ENCODE measurements around the gene NKAIN1.
"Not testable (repeated sequence)": the region's sequence is repeated elsewhere in the genome, so short reads cannot be mapped to it uniquely, and the experiment has no call there.

The NKAIN1 gene

GRCh38 chr1:31239653-31240241, at the start of gene NKAIN1:
Gene NKAIN1, minus strand, starts transcription at chr1:31239887. Its CDS starts 340 bp downstream, at chr1:31239547.
- DNase-seq: no peak

DNA sequence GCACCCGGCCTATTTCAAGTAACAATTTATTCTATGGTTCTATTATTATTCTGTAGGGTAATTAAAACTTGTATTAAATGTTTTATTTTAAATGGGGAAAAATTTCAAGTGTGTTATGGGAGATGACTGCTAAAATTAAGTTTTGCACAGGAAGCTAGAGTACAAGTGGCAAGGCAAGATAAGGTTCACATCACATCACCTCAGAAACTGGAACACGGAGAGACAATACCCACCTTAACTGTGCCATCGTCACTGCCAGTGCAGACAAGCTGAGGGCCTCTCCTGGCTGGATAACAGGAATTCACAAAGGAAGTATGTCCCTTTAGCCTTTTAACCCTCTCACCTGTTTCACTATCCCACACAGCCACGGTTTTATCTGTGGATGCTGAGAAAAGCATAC, 49.3 kb upstream of the NKAIN1 start:
- DNase-seq: no peak

DNA sequence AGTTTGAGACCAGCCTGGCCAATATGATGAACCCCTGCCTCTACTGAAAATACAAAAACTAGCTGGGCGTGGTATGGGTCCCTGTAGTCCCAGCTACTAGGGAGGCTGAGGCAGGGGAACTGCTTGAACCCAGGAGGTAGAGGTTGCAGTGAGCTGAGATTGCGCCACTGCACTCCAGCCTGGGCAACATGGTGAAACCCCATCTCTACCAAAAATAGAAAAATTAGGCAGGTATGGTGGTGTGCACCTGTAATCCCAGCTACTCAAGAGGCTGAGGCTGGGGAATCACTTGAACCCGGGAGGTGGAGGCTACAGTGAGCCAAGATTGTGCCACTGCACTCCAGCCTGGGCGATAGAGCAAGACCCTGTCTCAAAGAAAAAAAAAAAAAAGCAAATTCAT, 48.1 kb upstream of the NKAIN1 start:
- not testable (repeated sequence) for DNase-seq

- not testable (repeated sequence) for DNase-seq
These were observed 42.7 kb upstream of the NKAIN1 start for GRCh38 chr1:31282426-31282825.

DNA sequence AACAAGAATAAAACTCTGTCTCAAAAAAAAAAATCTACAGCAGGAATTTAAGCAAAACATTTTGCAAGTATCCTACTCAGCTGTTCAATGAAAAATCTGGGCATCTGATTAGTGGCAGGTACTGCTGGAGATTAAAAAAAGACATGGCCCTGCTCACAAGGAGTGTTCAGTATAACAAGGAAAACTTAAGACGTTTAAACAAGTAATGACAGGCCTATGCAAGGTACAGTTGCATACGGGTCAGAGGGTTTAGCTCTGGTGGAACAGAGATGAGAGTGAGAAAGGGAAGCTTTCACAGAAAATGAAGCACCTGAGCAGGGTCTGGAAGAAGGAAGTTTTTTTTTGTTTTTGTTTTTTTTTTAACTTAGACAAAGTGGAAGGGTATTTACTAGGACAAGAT, 33.9 kb upstream of the NKAIN1 start:
- DNase-seq: no peak

GRCh38 chr1:31272369-31272768, 32.7 kb upstream of the NKAIN1 start:
- DNase-seq: no peak

- no peak for DNase-seq
These were observed 26.9 kb upstream of the NKAIN1 start for GRCh38 chr1:31266547-31266946.

GRCh38 chr1:31264790-31265386, 25.2 kb upstream of the NKAIN1 start:
- DNase-seq: no peak

- DNase-seq: no peak
These were observed 23.7 kb upstream of the NKAIN1 start for GRCh38 chr1:31263408-31263807.

DNA sequence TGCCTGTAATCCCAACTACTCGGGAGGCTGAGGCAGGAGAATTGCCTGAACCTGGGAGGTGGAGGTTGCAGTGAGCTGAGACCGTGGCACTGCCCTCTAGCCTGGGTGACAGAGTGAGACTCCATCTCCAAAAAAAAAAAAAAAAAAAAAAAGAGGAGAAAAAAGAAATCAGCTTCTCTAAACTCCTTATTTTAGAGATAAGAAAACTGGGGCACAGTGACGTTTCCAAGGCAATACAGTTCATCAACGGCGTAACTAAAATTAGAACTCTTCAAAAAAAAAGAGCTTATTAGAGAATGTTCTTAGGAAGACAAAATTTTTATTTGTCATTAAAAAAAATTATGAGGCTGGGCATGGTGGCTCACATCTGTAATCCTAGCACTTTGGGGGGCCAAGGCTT, 22.7 kb upstream of the NKAIN1 start:
- DNase-seq: not testable (repeated sequence)

DNA sequence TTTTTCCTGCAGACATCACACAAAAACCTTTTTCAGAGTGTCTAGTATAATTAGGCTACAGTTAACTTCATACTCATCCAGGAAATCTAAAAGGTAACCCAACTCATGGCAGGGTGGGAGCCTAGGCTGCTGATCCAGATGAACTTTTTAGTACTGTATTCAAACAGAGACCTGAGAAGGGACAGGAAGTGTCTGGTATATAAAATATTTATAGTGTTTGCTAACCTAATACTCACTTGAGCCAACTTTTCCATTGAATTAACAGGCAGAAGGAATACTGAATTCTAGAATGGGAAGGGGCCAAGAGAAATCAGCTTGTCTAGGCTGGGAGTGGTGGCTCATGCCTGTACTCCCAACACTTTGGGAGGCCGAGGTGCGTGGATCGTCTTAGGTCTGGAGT, 22.2 kb upstream of the NKAIN1 start:
- DNase-seq: no peak

DNA sequence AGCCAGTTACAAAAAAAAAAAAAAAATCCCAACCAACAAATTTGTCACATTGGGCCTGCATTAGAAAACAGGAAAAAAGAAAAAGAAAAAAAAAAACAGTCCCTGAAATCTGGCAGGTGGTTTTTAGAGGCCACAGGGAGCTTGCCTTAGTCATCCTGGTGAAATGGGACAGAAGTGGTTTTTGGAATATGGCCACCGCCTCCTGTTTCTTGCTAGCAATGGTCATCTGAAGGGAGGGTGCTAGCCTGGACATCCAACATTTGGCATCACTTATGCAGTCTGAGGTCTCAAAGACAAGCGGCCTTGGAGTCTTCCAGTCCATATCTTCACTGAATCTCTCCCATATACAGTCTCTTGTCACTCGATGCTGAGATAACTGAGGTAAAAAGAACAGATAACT, 20.1 kb upstream of the NKAIN1 start:
- DNase-seq: no peak

DNA sequence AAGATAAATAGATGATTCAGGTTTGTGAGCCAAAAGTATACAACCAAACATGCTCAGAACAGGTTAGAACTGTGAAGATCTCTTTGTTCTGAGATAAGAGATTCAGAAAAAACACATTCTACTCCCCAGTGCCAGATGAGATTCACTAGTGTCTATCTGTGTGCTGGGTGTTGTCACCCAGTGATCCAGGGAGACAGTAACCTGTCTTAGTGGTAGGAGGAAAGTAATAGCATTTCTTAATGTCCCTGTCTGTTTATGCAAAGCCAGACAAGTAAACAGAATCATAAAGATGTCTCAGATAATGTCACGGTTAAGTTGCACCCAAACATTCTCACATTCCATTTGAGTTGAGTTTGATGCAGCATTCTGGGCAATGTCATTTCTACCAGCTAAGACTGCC, 18.9 kb upstream of the NKAIN1 start:
- DNase-seq: no peak

GRCh38 chr1:31257213-31257612, 17.5 kb upstream of the NKAIN1 start:
- no peak for DNase-seq

GRCh38 chr1:31249854-31250253, 10.2 kb upstream of the NKAIN1 start:
- no peak for DNase-seq

- no peak for DNase-seq
These were observed 8.6 kb upstream of the NKAIN1 start for GRCh38 chr1:31248276-31248675.

GRCh38 chr1:31244326-31244725, 4.6 kb upstream of the NKAIN1 start:
- no peak for DNase-seq

DNA sequence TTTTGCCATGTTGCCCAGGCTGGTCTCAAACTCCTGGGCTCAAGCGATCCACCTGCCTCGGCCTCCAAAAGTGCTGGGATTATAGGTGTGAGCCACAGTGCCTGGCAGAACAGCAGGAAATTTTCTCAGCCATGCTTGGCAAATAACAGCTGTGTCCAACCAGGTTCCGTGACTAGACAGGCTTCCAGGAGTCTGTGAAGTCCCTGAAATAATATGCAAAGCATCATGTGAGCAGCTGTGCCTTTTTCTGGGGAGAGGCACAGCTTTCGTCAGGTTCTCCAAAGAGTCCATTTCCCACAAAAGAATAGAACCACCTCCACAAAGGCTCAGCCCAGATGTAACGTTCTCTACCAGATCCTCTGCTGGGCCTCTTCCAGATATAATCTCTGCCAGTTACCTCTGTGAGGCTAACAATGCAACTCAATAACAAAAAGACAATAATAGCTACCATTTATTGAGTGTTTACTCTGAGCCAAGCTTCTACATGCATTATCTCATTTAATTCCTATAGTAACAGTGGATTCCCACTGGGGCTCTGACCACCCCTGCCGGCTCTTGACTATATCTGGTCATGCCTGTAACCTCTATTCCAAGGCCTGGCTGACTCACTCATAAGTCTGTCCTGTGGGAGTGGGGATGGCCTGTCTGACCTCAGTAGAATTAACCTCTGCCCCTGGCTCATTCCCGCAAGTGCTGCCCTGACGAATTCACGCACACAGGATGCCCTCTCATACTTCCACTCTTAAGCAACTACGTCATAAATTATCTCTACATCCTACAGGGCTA, 4.0 kb upstream of the NKAIN1 start:
- no peak for DNase-seq

GRCh38 chr1:31241321-31241720, 1.6 kb upstream of the NKAIN1 start:
- no peak for DNase-seq

DNA sequence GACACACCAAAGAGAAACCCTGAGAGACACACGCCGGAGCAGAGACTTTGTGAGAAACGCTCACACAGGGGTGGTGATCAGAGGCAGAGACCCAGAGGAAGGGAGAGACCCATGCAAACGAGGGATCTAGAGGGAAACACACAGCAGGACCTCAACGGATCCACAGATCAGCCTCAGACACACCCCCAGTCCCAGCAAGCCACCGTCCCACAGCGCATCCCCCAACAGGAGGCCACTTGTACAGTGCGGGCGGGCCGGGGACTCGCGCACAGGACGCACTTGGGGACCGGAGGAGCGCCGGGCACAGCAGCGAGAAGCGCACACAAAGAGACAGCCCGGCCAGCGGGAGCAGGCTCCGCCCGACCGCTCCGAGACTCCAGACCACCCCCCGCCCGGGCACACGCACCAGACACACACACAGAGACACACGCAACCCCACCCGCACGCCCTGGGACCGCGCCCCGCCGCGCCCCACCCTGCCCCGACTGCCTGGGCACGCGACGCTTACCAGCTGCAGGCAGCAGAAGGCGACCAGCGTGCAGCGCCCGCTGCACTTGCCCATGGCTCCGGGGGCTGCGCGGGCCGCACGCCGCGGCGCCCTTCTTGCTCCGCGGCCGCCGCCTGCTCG, 587 bp downstream of the NKAIN1 start:
- DNase-seq: no peak

DNA sequence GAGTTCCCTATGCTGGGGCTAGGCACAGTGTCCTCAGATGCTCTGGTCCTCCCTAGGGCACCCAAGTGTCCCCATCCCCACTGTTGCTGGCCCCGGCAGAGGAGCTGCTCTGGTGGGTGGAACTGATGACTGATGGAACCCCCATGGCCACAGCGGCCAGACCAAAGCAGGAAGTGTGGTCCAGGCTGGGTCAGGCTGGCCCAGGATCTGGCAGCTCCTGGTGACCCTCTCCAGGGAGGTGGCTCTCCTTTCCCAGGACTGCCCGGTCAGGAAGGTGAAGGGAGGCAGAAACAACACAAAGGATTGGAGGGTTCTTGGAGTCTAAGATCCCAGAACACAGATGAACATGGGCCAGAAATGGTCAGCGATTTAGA, 1.1 kb downstream of the NKAIN1 start:
- no peak for DNase-seq

DNA sequence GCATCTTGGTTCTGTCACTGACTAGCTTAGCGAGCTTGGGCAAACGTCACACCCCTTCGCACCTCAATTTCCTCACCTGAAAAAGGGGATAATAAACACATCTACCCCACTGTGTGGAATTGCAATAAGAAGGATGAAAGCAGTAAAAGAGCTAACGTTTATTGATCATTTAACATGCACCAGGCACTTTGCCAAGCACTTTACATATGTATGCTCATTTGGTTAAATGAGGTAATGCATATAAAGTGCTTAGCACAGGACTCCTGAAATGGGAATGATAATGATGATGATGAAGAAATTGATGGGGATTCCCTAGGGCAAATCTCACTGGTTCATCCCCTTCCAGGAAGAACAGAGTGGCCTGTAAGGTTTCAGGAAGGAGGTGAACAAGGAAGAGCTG, 4.8 kb downstream of the NKAIN1 start:
- DNase-seq: no peak

DNA sequence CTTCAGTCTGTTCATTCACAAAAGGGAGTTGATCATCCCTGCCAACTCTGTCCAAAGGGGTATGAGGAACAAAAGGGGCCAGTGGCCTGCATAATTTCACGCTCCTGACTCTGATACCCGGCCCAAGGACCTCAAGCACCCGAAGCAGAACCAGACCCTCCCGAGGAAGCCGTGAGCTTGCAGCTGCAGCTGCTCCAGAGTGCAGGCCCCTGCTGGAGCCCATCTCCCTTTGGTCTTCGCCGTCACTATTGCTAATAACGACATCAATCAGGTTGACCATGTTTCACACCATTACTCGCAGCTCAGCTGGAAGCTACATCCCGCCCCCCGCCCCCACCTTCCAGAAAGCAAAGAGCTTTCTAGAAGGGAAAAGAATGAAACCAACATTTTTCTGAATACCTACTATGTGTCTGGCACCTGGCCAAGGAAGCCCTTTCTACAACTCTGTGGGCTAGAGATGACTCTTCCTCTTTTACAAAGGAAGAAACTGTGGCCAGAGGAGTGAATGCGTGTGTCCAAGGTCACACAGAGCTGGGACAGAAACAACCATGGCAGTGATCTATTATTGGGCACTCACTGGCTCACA, 5.5 kb downstream of the NKAIN1 start:
- no peak for DNase-seq

DNA sequence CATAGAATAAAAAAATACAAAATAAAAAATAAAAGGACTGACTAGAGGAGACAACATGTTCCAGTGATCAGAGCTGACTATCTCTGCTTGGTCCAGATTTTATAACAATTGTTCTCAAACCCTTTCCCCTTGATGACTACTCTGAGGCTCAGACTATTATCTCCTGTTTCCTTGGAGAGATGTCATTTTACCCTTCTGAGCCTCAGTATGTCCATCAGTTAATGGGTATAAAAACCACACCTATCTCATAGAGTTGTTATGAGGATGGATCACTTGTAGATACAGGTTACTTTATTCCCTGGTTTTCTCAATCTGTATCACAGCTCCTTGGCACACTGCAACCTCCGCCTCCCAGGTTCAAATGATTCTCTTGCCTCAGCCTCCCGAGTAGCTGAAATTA, 7.0 kb downstream of the NKAIN1 start:
- no peak for DNase-seq

Measured in activated CD4-positive, CD25-positive, alpha-beta regulatory T cell treated with anti-CD3 and anti-CD28 coated beads, Interleukin-2, amount 50 U/mL, for 72 hours (primary cell).